A549 treated with Mapracorat at 1 μM for 4 hours (cell line): Measurements from ENCODE around the gene PSTK. TPM values are rescaled to one million over a fixed set of nuclear protein-coding genes. Genes with fewer than 3 reads are reported as not detected.

ENCODE experiments used
- total RNA-seq: library from RNA; stranded (reverse); fragments of 200-300 nt; extraction: Qiagen RNA extraction; gene quantifications from 5 replicates; pipeline ENCODE4 v1.2.3, GENCODE V29; 2022

The PSTK gene, protein sequence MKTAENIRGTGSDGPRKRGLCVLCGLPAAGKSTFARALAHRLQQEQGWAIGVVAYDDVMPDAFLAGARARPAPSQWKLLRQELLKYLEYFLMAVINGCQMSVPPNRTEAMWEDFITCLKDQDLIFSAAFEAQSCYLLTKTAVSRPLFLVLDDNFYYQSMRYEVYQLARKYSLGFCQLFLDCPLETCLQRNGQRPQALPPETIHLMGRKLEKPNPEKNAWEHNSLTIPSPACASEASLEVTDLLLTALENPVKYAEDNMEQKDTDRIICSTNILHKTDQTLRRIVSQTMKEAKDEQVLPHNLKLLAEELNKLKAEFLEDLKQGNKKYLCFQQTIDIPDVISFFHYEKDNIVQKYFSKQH
- total RNA-seq = 3.5 to 5.6 TPM (median 4.2 TPM) in 5 replicates

DNA sequence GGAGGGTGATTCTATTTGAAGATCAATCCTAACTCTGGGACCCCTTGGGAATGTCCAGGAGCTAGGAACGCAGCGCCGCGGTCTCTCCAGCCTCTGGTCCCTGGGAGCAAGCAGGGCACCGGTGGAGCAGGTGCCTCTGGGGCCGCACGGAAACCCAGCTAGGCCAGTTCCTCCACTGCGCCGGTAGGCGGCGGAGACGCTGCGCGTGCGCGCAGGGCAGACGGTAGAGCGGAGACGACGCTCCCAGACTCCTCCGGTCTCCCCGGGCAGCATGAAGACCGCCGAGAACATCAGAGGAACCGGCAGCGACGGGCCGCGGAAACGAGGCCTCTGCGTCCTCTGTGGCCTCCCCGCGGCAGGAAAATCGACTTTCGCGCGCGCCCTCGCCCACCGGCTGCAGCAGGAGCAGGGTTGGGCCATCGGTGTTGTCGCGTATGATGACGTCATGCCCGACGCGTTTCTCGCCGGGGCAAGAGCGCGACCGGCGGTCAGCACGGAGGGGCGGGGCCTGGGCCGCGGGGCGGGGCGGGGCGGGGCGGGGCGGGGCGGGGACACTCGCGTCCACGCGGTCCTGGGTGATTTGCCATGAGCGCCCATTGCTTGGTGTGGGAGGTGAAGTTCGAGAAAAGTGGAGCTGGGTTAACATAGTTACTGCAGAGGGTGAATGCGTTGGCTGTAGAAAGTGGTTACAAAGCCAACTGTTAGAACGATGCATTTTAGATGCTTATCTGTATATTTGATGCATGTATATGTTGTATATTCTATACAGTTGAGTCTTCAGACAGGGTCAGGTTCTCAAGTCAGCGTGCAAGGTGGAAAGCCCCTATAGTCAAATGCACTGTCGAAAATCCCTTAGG, at the start of gene PSTK:
TSS of gene PSTK (plus strand) at position 193 of the 857 bp plus-strand sequence. CDS start at position 272, 79 bp downstream.

DNA sequence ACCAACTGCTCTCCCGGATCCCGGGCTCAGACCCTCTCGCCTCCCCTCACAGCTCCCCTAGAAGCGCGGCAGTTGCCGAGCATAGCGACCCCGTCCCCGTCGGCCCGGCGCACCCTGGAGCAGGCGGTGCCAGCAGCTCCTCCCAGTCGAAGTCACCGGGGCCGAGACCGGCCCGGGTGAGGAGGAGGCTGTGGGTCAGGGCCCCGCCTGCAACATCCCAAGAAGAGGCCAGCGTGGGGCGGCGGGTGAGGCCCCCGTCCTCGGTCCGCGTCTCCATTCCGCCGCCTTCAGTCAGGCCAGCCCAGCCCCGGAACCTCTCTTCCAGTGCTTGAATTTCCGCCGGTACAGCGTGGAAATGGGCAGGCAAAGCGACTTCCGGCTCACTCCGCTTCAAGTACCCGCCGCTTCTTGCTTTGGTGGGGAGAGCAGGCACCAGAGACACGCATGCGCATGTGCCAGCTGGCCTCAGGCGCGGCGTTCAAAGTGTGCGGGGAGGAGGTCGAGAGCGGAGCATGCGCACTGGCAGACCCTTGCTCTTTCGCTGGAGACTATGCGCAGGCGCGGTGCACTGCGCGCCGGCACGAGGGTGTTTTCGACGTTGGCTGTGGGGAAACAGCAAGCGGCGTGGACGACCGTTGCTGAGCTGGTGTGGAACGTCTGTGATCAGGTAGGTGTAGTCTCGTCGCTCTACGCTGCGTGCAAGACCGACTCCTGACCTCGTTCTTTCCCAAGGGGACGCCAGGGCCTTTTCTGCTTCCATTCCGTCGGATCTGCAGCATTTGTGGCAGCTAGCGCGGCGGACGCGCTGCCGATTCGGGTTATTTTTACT, 26.1 kb upstream of the PSTK start, which contains the start of gene C10orf88:
TSS of gene C10orf88 (minus strand) at position 326 of the 829 bp plus-strand sequence. CDS start at position 277, 49 bp downstream.

DNA sequence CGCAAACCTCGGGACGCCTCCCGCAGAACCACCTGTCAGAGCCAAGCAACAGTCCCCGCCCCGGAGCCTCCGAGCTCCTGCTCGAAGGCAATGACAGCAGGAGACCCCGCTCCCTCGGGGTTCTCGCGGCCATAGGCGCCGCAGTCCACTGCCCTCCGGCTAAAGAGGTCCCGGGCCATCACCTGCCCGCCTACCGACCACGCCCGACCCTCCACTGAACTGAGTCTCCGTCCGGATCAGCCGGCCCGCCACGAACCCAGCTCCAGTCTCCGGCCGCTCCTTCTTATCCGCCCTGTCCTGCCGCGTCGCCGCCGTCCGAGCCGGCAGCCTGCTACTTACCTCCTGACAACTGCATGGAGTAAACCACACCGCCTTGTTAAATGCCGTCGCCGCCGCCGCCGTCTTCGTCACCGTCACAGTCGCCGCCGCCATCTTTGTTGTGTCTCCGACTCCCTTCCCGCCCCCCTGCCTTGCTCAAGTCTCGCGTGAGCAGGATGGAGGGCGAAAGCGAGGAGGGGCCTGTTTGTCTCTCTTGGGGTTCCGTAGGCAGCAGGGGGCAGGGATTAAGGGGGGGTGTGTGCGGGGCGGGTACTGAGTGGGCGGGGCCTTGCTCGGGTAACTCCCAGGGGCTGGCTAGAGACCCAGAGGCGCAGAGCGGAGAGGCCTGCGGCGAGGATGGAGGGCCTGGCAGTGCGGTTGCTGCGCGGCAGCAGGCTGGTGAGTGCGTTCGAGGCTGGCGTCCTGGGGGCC, 28.3 kb downstream of the PSTK start, which contains the start of the genes ACADSB and IKZF5:
TSS of gene ACADSB (plus strand) at position 652 of the 750 bp plus-strand sequence. CDS start at position 676, 24 bp downstream.
TSS of gene IKZF5 (minus strand) at position 441 of the 750 bp plus-strand sequence. CDS start 10,170 bp downstream, outside the sequence.

Other genes starting within 250 kb of the PSTK start
- gene CUZD1, start 134.5 kb upstream of the PSTK start, total RNA-seq = 1.3 to 1.6 TPM (median 1.3 TPM) in 5 replicates
- gene FAM24B, start 100.8 kb upstream of the PSTK start, total RNA-seq = 11.3 to 13.7 TPM (median 12.7 TPM) in 5 replicates
- gene FAM24A, start 69.8 kb upstream of the PSTK start, total RNA-seq = not detected in 5 replicates
- gene C10orf88, start 26.2 kb upstream of the PSTK start, total RNA-seq = 8.0 to 9.1 TPM (median 8.2 TPM) in 5 replicates
- gene IKZF5, start 28.4 kb downstream of the PSTK start, total RNA-seq = 5.2 to 8.0 TPM (median 6.2 TPM) in 5 replicates
- gene ACADSB, start 28.6 kb downstream of the PSTK start, total RNA-seq = 7.0 to 9.2 TPM (median 7.8 TPM) in 5 replicates
- not detected in 5 replicates for gene HMX3, start 155.6 kb downstream of the PSTK start, total RNA-seq
- gene HMX2, start 167.7 kb downstream of the PSTK start, total RNA-seq = 0.08 to 0.23 TPM (median 0.14 TPM) in 4 of 5 replicates, not detected in the other
- 164 to 191 TPM (median 174 TPM) in 5 replicates for gene BUB3, start 174.0 kb downstream of the PSTK start, total RNA-seq